H1 (cell line): ENCODE results near the gene DNAL4. TPM values are rescaled to one million over a fixed set of nuclear protein-coding genes. Genes with fewer than 3 reads are reported as not detected.

Experiments
- CTCF ChIA-PET: fragments of 300-600 bp; sonication (Branson Sonifier 250); formaldehyde crosslinking; loops from one replicate; lab custom pipeline; 2021; ENCODE audit not compliant: partially characterized antibody; lab: Charles Lee
- POLR2A ChIA-PET: fragments of 300-600 bp; sonication (Branson Sonifier 250); formaldehyde crosslinking; loops from one replicate; lab custom pipeline; 2021; ENCODE audit warnings: inconsistent platforms; ENCODE audit not compliant: partially characterized antibody; lab: Charles Lee
- DNase-seq, 2 experiments: peaks; one replicate each; pipeline versions ENCODE4 v3.0.0 to v3.0.0-alpha.2; 2010 to 2022; ENCODE audit warnings: low spot score in 2 of 2, low read depth in 1 of 2, mixed read lengths in 1 of 2
- FAIRE-seq: peaks from 2 replicates; lab custom pipeline; 2011; peaks lifted over from hg19 to GRCh38; lab: Jason Lieb, UNC
- H2AFZ ChIP-seq: 2 replicates; pipeline ENCODE4 v1.8.1; 2012; ENCODE audit warnings: low read length, inconsistent platforms
- H2AK5ac ChIP-seq: 2 replicates; pipeline ENCODE4 v1.6.1; 2013; ENCODE audit warnings: low read depth, low read length
- H2BK120ac ChIP-seq: replicated peaks from 2 replicates; pipeline ENCODE3; 2013; ENCODE audit warnings: low read depth, low read length, inconsistent platforms
- H2BK12ac ChIP-seq: 2 replicates; pipeline ENCODE4 v1.6.1; 2013; ENCODE audit warnings: low read depth, low read length
- H2BK15ac ChIP-seq: 2 replicates; pipeline ENCODE4 v1.6.1; 2013; ENCODE audit warnings: low read length
- H2BK20ac ChIP-seq: 2 replicates; pipeline ENCODE4 v1.6.1; 2013; ENCODE audit warnings: low read length
- H2BK5ac ChIP-seq: 2 replicates; pipeline ENCODE4 v1.6.1; 2013; ENCODE audit warnings: low read depth, low read length
- H3K14ac ChIP-seq: 2 replicates; pipeline ENCODE4 v1.6.1; 2013; ENCODE audit warnings: inconsistent platforms; ENCODE audit not compliant: insufficient read length
- H3K18ac ChIP-seq: 2 replicates; pipeline ENCODE4 v1.6.1; 2013; ENCODE audit warnings: low read length; ENCODE audit errors: extremely low read depth
- H3K23ac ChIP-seq: 2 replicates; pipeline ENCODE4 v1.6.1; 2013; ENCODE audit warnings: inconsistent platforms; ENCODE audit not compliant: insufficient read length
- H3K23me2 ChIP-seq: 2 replicates; pipeline ENCODE4 v1.6.1; 2013; ENCODE audit warnings: low read depth, low read length
- H3K27ac ChIP-seq: 2 replicates; pipeline ENCODE4 v1.6.1; 2011; ENCODE audit warnings: low read depth, low read length, inconsistent platforms
- H3K27me3 ChIP-seq, 4 experiments: replicated peaks in 1 of 4; 1 replicate in 1 of 4; 2 replicates in 3 of 4; pipeline versions ENCODE4 v1.6.1 to v1.8.1; 2011 to 2013; ENCODE audit warnings: low read length in 3 of 4, mild to moderate bottlenecking in 3 of 4, inconsistent platforms in 2 of 4, mixed read lengths in 2 of 4, moderate library complexity in 1 of 4; ENCODE audit not compliant: control insufficient read depth in 3 of 4, insufficient read depth in 3 of 4; ENCODE audit errors: extremely low read depth in 1 of 4
- H3K36me3 ChIP-seq, 4 experiments: 2 replicates each; pipeline versions ENCODE4 v1.6.1 to v1.8.1; 2011 to 2013; ENCODE audit warnings: mild to moderate bottlenecking in 4 of 4, low read length in 3 of 4, moderate library complexity in 2 of 4, control low read depth in 1 of 4, inconsistent platforms in 1 of 4; ENCODE audit not compliant: insufficient read depth in 4 of 4, control insufficient read depth in 2 of 4
- H3K4ac ChIP-seq: replicated peaks from 2 replicates; pipeline ENCODE3; 2013; ENCODE audit warnings: low read length, low read depth, mixed read lengths, inconsistent platforms; ENCODE audit not compliant: insufficient read length
- H3K4me1 ChIP-seq, 4 experiments: replicated peaks in 1 of 4; 1 replicate in 1 of 4; 2 replicates in 3 of 4; pipeline versions ENCODE4 v1.6.1 to v1.8.1; 2011 to 2013; ENCODE audit warnings: low read length in 3 of 4, inconsistent platforms in 2 of 4, mixed read lengths in 1 of 4; ENCODE audit not compliant: insufficient read depth in 4 of 4, control insufficient read depth in 3 of 4
- H3K4me2 ChIP-seq, 2 experiments: 2 replicates each; pipeline versions ENCODE4 v1.6.1 to v1.8.1; 2011 to 2013; ENCODE audit warnings: low read depth in 2 of 2, low read length in 2 of 2, control low read depth in 1 of 2, inconsistent platforms in 1 of 2, mild to moderate bottlenecking in 1 of 2; ENCODE audit not compliant: insufficient read depth in 1 of 2
- H3K4me3 ChIP-seq, 4 experiments: fragments of 200-600, 300-600 bp in 1 of 4; sonication (generic), shearing (Covaris generic), sonication (Bioruptor Twin) in 1 of 4; 2 replicates each; pipeline versions ENCODE4 v1.5.1 to v1.8.1; 2011 to 2016; ENCODE audit warnings: low read length in 4 of 4, low read depth in 3 of 4, control low read depth in 2 of 4, inconsistent platforms in 2 of 4, mild to moderate bottlenecking in 2 of 4, mixed read lengths in 1 of 4, moderate library complexity in 1 of 4; ENCODE audit not compliant: insufficient read depth in 2 of 4; ENCODE audit errors: extremely low read depth in 1 of 4
- H3K56ac ChIP-seq: replicated peaks from 2 replicates; pipeline ENCODE3; 2013; ENCODE audit warnings: low read depth, mild to moderate bottlenecking, mixed read lengths, low read length, inconsistent platforms; ENCODE audit not compliant: insufficient read length
- H3K79me1 ChIP-seq: 2 replicates; pipeline ENCODE4 v1.6.1; 2013; ENCODE audit warnings: low read depth, low read length, control low read depth
- H3K79me2 ChIP-seq, 2 experiments: 2 replicates each; pipeline versions ENCODE4 v1.6.1 to v1.8.1; 2012 to 2013; ENCODE audit warnings: low read length in 2 of 2, mild to moderate bottlenecking in 2 of 2, inconsistent platforms in 1 of 2; ENCODE audit not compliant: insufficient read depth in 2 of 2, control insufficient read depth in 1 of 2
- H3K9ac ChIP-seq, 4 experiments: replicated peaks in 1 of 4; 1 replicate in 1 of 4; 2 replicates in 3 of 4; pipeline versions ENCODE4 v1.6.1 to v1.8.1; 2011 to 2013; ENCODE audit warnings: low read depth in 3 of 4, low read length in 3 of 4, control low read depth in 2 of 4, mild to moderate bottlenecking in 2 of 4, moderate library complexity in 2 of 4, inconsistent platforms in 1 of 4; ENCODE audit errors: extremely low read depth in 1 of 4
- H3K9me3 ChIP-seq, 2 experiments: 2 replicates each; pipeline versions ENCODE4 v1.6.1 to v1.8.1; 2012 to 2013; ENCODE audit warnings: mild to moderate bottlenecking in 2 of 2, moderate library complexity in 2 of 2, control low read depth in 1 of 2, inconsistent platforms in 1 of 2, low read depth in 1 of 2, low read length in 1 of 2, mixed read lengths in 1 of 2; ENCODE audit not compliant: insufficient read depth in 2 of 2
- H4K20me1 ChIP-seq, 2 experiments: replicated peaks in 1 of 2; 2 replicates each; pipeline versions ENCODE3 to v1.8.1; 2011 to 2013; ENCODE audit warnings: inconsistent platforms in 2 of 2, low read length in 2 of 2, mild to moderate bottlenecking in 1 of 2; ENCODE audit not compliant: insufficient read depth in 2 of 2, control insufficient read depth in 1 of 2
- H4K5ac ChIP-seq: 2 replicates; pipeline ENCODE4 v1.6.1; 2013; ENCODE audit warnings: low read length, low read depth, mixed read lengths, inconsistent platforms; ENCODE audit not compliant: insufficient read length
- H4K8ac ChIP-seq: 2 replicates; pipeline ENCODE4 v1.8.0; 2013; ENCODE audit warnings: mild to moderate bottlenecking, moderate library complexity, low read length, inconsistent platforms; ENCODE audit not compliant: insufficient read depth; ENCODE audit errors: extremely low read depth
- H4K91ac ChIP-seq: replicated peaks from 2 replicates; pipeline ENCODE3; 2013; ENCODE audit warnings: low read length, mixed read lengths, inconsistent platforms; ENCODE audit not compliant: insufficient read length
- BACH1 ChIP-seq: IDR thresholded peaks from 2 replicates; pipeline ENCODE4 v1.6.1; 2012; ENCODE audit warnings: low read length, improper control_type of control experiment
- BCL11A ChIP-seq, 2 experiments: IDR thresholded peaks; one replicate each; pipeline ENCODE4 v1.6.1; 2011; ENCODE audit warnings: low read depth in 2 of 2, low read length in 2 of 2, mild to moderate bottlenecking in 2 of 2
- BRCA1 ChIP-seq: IDR thresholded peaks from 2 replicates; pipeline ENCODE4 v1.6.1; 2012; ENCODE audit warnings: low read depth, low read length, improper control_type of control experiment
- EP300 ChIP-seq, 2 experiments: IDR thresholded peaks; 1 replicate in 1 of 2; 2 replicates in 1 of 2; pipeline ENCODE4 v1.6.1; 2011 to 2012; ENCODE audit warnings: low read depth in 2 of 2, low read length in 2 of 2, mild to moderate bottlenecking in 2 of 2, borderline replicate concordance in 1 of 2, inconsistent platforms in 1 of 2, moderate library complexity in 1 of 2
- EZH2 ChIP-seq: fragments of 200-600 bp; sonication (generic); IDR thresholded peaks from 2 replicates; pipeline ENCODE4 v1.7.1; 2012; ENCODE audit warnings: low read depth, mild to moderate bottlenecking, moderate library complexity, low read length, inconsistent platforms; ENCODE audit not compliant: severe bottlenecking
- FOSL1 ChIP-seq: IDR thresholded peaks from 2 replicates; pipeline ENCODE4 v1.6.1; 2011; ENCODE audit warnings: mild to moderate bottlenecking, low read depth, low read length, moderate library complexity; ENCODE audit not compliant: insufficient read depth
- NRF1 ChIP-seq: IDR thresholded peaks from 2 replicates; pipeline ENCODE4 v1.6.1; 2011; ENCODE audit warnings: mild to moderate bottlenecking, low read depth, low read length, improper control_type of control experiment
- RAD21 ChIP-seq, 2 experiments: IDR thresholded peaks in 1 of 2; conservative IDR thresholded peaks in 1 of 2; 2 replicates each; pipeline ENCODE4 v1.6.1; 2011; ENCODE audit warnings: low read depth in 2 of 2, low read length in 2 of 2, improper control_type of control experiment in 1 of 2, inconsistent platforms in 1 of 2, mild to moderate bottlenecking in 1 of 2, moderate library complexity in 1 of 2
- RXRA ChIP-seq: IDR thresholded peaks from 2 replicates; pipeline ENCODE4 v1.6.1; 2011; ENCODE audit warnings: low read depth, mild to moderate bottlenecking, low read length, moderate library complexity; ENCODE audit not compliant: insufficient read depth
- SRF ChIP-seq: IDR thresholded peaks from 2 replicates; pipeline ENCODE4 v1.6.1; 2011; ENCODE audit warnings: mild to moderate bottlenecking, low read depth, low read length, moderate library complexity
- SUZ12 ChIP-seq: fragments of 200-600 bp; sonication (generic); IDR thresholded peaks from 2 replicates; pipeline ENCODE4 v1.6.1; 2012; ENCODE audit warnings: mild to moderate bottlenecking, inconsistent platforms, low read length, moderate library complexity, mixed read lengths
- WGBS, 2 experiments: shearing (Covaris generic) in 1 of 2; methylation state at CpG; one replicate each; pipeline versions ENCODE4 v1.1.6 to v1.1.7; 2013 to 2015; ENCODE audit warnings: low lambda C conversion rate in 2 of 2, mixed read lengths in 2 of 2, inconsistent platforms in 1 of 2, low coverage in 1 of 2, missing lambda C conversion rate in 1 of 2; ENCODE audit not compliant: insufficient replicate concordance in 2 of 2, insufficient coverage in 1 of 2, insufficient read length in 1 of 2; ENCODE audit errors: extremely low coverage in 1 of 2, missing lambda C conversion rate in 1 of 2; 5-methylcytosine and 5-hydroxymethylcytosine counted together
- polyA plus RNA-seq, 7 experiments: library from polyadenylated mRNA; depleted of rRNA in 3 of 7; stranded (reverse) in 5 of 7; unstranded in 2 of 7; fragments of >200 nt in 5 of 7; fragments of 200-250 nt in 2 of 7; gene quantifications; 1 replicate in 5 of 7; 2 replicates in 1 of 7; 4 replicates in 1 of 7; pipeline versions ENCODE4 v1.2.1 to v1.2.3, GENCODE V29; 2011 to 2013; ENCODE audit warnings: missing spikeins in 2 of 7, mixed read lengths in 2 of 7
- total RNA-seq: library from RNA; stranded (reverse); fragmentation: NEBNext Ultra II Directional; extraction: Animal tissue kit (Norgen Biotek cat#: 25700); gene quantifications from 2 replicates; pipeline ENCODE4 v1.2.1, GENCODE V29; 2021
- TF ChIP-seq, protein P1 (sequence below): IDR thresholded peaks from 2 replicates; pipeline ENCODE4 v1.6.1; 2012; ENCODE audit warnings: inconsistent platforms

The DNAL4 gene
- total and polyA plus RNA-seq, 2 of the 8 experiments (the other 6 are each of a cell fraction or from before 2014, with no cell fraction given), result 8.8 to 14.0 TPM

DNA sequence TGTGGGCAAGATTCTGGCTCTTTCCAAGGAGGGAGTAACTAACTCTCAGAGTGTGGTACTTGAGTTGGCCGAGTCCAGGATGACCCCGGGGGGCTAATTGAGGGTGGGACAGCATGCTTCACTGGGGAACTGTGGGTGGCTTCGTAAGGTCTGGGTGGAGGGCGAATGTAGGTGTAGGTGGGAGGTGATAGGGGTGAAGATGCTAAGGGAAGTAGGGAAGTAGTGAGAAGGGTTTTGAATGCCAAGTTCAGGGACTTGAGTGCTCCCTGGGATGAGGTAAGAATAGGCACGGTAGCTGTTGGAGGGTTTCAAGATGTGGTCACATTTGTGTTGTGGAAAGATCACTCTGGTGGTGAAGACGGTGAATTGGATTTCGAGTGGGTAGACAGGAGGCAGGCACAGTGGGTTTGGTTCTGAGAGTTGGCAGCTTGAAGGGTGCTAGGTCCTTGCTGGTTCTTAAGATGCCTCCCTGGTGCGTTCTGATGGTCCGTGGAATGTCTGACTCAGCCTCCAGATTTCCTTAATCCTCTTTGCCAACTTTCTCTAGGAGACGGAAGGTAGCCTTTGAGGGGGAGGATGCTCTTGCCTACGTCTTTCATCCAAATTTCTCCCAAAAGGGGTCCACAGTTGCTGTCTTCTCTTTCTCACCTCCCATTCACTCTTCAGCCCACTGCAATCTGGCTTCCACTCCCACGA, 2.5 kb upstream of the DNAL4 start:
- H4K20me1 ChIP-seq, result no peaks in the 10 kb centered on the region
- no peaks in the 10 kb centered on the region for H3K79me2 ChIP-seq
- no peak overlapping the region for H3K23ac ChIP-seq
- H2AK5ac ChIP-seq, result peak overlapping the region; percentile 58; the same call in 1 of the 2 replicates
- ChIA-PET POLR2A (no interaction called here), CTCF (no interaction called here)
- peaks cover 0 to 2% of the 10 kb centered on the region in 2 experiments; a peak in 1 of 4 replicates for H3K9me3 ChIP-seq
- H2BK12ac ChIP-seq, result peak overlapping the region; percentile 75; the same call in 1 of the 2 replicates
- no peak overlapping the region for H3K4me2 ChIP-seq
- no peak overlapping the region for H4K8ac ChIP-seq
- no peaks in the 10 kb centered on the region for H3K36me3 ChIP-seq
- no peak overlapping the region for H4K91ac ChIP-seq
- peaks cover 0 to 12% (median 5%) of the 10 kb centered on the region in 4 experiments; a peak in 4 of 7 replicates for H3K27me3 ChIP-seq
- H3K18ac ChIP-seq, result no peak overlapping the region
- H3K79me1 ChIP-seq, result no peaks in the 10 kb centered on the region
- FAIRE-seq (no peak), DNase-seq (no peak)
- no peak overlapping the region for H3K27ac ChIP-seq
- no peak overlapping the region for H3K14ac ChIP-seq
- WGBS, 2 experiments, result 91 to 100% methylated on average over 1 to 12 of the region's 12 CpGs
- H2BK20ac ChIP-seq, result no peak overlapping the region
- no peak overlapping the region for H3K56ac ChIP-seq
- no peak overlapping the region for H3K9ac ChIP-seq
- H2BK5ac ChIP-seq, result no peak overlapping the region
- no peak overlapping the region for H3K4me3 ChIP-seq
- H2AFZ ChIP-seq, result no peak overlapping the region
- peaks cover 0 to 4% (median 0%) of the 10 kb centered on the region in 4 experiments; a peak in 2 of 7 replicates for H3K4me1 ChIP-seq
- peaks cover 5% of the 10 kb centered on the region for H3K23me2 ChIP-seq
- H2BK15ac ChIP-seq, result 0 out of 2 replicates have a peak overlapping the region, but pooled peaks have one; percentile 88
- H3K4ac ChIP-seq, result no peak overlapping the region
- no peak overlapping the region for H2BK120ac ChIP-seq
- no peak overlapping the region for H4K5ac ChIP-seq
- TF ChIP-seq BRCA1, result no peak
- no peak for TF ChIP-seq RAD21 (IDR thresholded peaks at IDR 0.05 in 1 of 2, conservative IDR thresholded peaks at IDR 0.05 in 1 of 2; ENCODE audit: low read depth in 2 of 2, low read length in 2 of 2)
- TF ChIP-seq EP300 (IDR thresholded peaks at IDR 0.05; ENCODE audit: borderline replicate concordance in 1 of 2, low read depth in 2 of 2, low read length in 2 of 2), result no peak
- no peak for TF ChIP-seq FOSL1
- TF ChIP-seq EZH2, result no peak
- TF ChIP-seq SRF, result no peak
- no peak for TF ChIP-seq NRF1
- TF ChIP-seq BCL11A (IDR thresholded peaks at IDR 0.05; ENCODE audit: low read depth in 2 of 2, low read length in 2 of 2), result no peak
- TF ChIP-seq RXRA, result no peak
- no peak for TF ChIP-seq SUZ12
- TF ChIP-seq BACH1, result no peak
- TF ChIP-seq, protein P1, sequence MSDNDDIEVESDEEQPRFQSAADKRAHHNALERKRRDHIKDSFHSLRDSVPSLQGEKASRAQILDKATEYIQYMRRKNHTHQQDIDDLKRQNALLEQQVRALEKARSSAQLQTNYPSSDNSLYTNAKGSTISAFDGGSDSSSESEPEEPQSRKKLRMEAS, result no peak
